ENCODE measurements around the gene CISTR. TPM values are rescaled to one million over a fixed set of nuclear protein-coding genes. Genes with fewer than 3 reads are reported as not detected.

CISTR gene
- total and polyA plus RNA-seq, 4 donors: not detected

- Histone ChIP-seq H3K4me3 (no peak overlapping the region), H3K27me3 (ENCODE audit: control insufficient read depth in 3 of 3, insufficient read depth in 3 of 3, low read length in 2 of 3) (peaks cover 0 to 7% (median 7%) of the 10 kb centered on the region in 3 donors), H3K9ac (ENCODE audit: insufficient read depth in 1 of 2, low read length in 2 of 2) (no peak overlapping the region), H3K27ac (ENCODE audit: low read depth in 1 of 2, low read length in 1 of 2) (no peak overlapping the region), H3K4me1 (ENCODE audit: control insufficient read depth in 5 of 5, insufficient read depth in 5 of 5, low read length in 5 of 5) (no peaks in the 10 kb centered on the region), H3K9me3 (ENCODE audit: control insufficient read depth in 4 of 4, insufficient read depth in 3 of 4, low read length in 3 of 4) (no peaks in the 10 kb centered on the region), H3K36me3 (ENCODE audit: control insufficient read depth in 4 of 4, insufficient read depth in 4 of 4, low read length in 4 of 4) (peaks cover 21 to 28% (median 26%) of the 10 kb centered on the region in 4 donors)
- TF ChIP-seq CTCF (IDR thresholded peaks at IDR 0.05; ENCODE audit: control extremely low read depth, extremely low read depth): no peak
- DNase-seq (no peak), ATAC-seq (ENCODE audit: insufficient read depth, low FRiP score) (no peak)
- 48 to 64% methylated on average over 4 of the region's 4 CpGs for WGBS, 2 donors
These were observed 42.1 kb downstream of the CISTR start for GRCh38 chr12:53709671-53710070.

GRCh38 chr12:53706080-53706479, 45.7 kb downstream of the CISTR start:
- ATAC-seq (ENCODE audit: insufficient read depth, low FRiP score) (no peak), DNase-seq (no peak)
- H3K27me3 ChIP-seq (ENCODE audit: control insufficient read depth in 3 of 3, insufficient read depth in 3 of 3, low read length in 2 of 3): peaks cover 0 to 20% (median 15%) of the 10 kb centered on the region in 3 donors

DNA sequence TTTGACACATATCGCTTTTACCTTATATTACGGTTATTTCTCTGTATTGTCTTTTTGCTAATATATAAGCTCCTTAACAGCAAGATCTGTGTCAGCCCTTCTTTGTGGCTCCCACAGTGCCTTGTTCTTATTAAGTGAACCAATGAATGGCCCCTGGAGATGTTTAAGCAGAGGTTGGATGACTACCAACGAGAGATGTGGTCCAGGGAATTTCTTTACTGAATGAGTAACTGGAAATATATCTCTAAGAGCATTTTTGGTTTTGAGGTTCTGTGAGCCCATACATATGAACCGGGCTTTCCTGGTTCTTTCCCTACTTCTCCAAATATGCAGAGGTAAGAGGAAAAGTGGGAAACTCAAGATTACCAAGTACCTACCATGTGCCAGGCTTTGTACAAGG, 48.0 kb downstream of the CISTR start:
- DNase-seq (no peak), ATAC-seq (ENCODE audit: insufficient read depth, low FRiP score) (no peak)
- no peak for TF ChIP-seq CTCF (IDR thresholded peaks at IDR 0.05; ENCODE audit: control extremely low read depth, extremely low read depth)
- H3K27ac ChIP-seq (ENCODE audit: low read depth in 1 of 2, low read length in 1 of 2): no peak overlapping the region
- peaks cover 3 to 35% (median 33%) of the 10 kb centered on the region in 3 donors for H3K27me3 ChIP-seq (ENCODE audit: control insufficient read depth in 3 of 3, insufficient read depth in 3 of 3, low read length in 2 of 3)
- H3K36me3 ChIP-seq (ENCODE audit: control insufficient read depth in 4 of 4, insufficient read depth in 4 of 4, low read length in 4 of 4): no peaks in the 10 kb centered on the region
- no peaks in the 10 kb centered on the region for H3K9me3 ChIP-seq (ENCODE audit: control insufficient read depth in 4 of 4, insufficient read depth in 3 of 4, low read length in 3 of 4)
- no peak overlapping the region for H3K9ac ChIP-seq (ENCODE audit: insufficient read depth in 1 of 2, low read length in 2 of 2)
- H3K4me3 ChIP-seq: no peak overlapping the region
- 75 to 79% methylated on average over 4 of the region's 4 CpGs for WGBS, 2 donors
- H3K4me1 ChIP-seq (ENCODE audit: control insufficient read depth in 5 of 5, insufficient read depth in 5 of 5, low read length in 5 of 5): peaks cover 0 to 3% (median 0%) of the 10 kb centered on the region in 5 donors

More at GRCh38 chr12:53706080-53706479, 45.7 kb downstream of the CISTR start:
- Histone ChIP-seq H3K4me1 (ENCODE audit: control insufficient read depth in 5 of 5, insufficient read depth in 5 of 5, low read length in 5 of 5) (peaks cover 0 to 3% (median 0%) of the 10 kb centered on the region in 5 donors), H3K9ac (ENCODE audit: insufficient read depth in 1 of 2, low read length in 2 of 2) (no peak overlapping the region), H3K9me3 (ENCODE audit: control insufficient read depth in 4 of 4, insufficient read depth in 3 of 4, low read length in 3 of 4) (no peaks in the 10 kb centered on the region), H3K4me3 (no peak overlapping the region), H3K36me3 (ENCODE audit: control insufficient read depth in 4 of 4, insufficient read depth in 4 of 4, low read length in 4 of 4) (no peaks in the 10 kb centered on the region), H3K27ac (ENCODE audit: low read depth in 1 of 2, low read length in 1 of 2) (no peak overlapping the region)
- no peak for TF ChIP-seq CTCF (IDR thresholded peaks at IDR 0.05; ENCODE audit: control extremely low read depth, extremely low read depth)
- 61 to 89% methylated on average over 1 of the region's 1 CpG for WGBS, 2 donors
